Vagina (tissue), 2 donors: ENCODE results near the gene APOL6. TPM values are rescaled to one million over a fixed set of nuclear protein-coding genes. Genes with fewer than 3 reads are reported as not detected.

Experiments
- DNase-seq, 2 donors: peaks; one replicate each; pipeline ENCODE4 v3.0.0-alpha.2; 2017; ENCODE audit errors: extremely low spot score in 2 of 2
- H3K27ac ChIP-seq: fragments of 200-600 bp; sonication (generic); one replicate; pipeline ENCODE4 v1.5.1; 2019
- H3K27me3 ChIP-seq: fragments of 200-600 bp; sonication (generic); one replicate; pipeline ENCODE4 v1.5.1; 2019
- H3K36me3 ChIP-seq, 2 donors: fragments of 200-600 bp; sonication (generic); one replicate each; pipeline ENCODE4 v1.5.1; 2017 to 2019
- H3K4me1 ChIP-seq: fragments of 200-600 bp; sonication (generic); one replicate; pipeline ENCODE4 v1.5.1; 2019
- H3K4me3 ChIP-seq, 2 donors: fragments of 200-600 bp; sonication (generic); 1 replicate in 1 of 2; 2 replicates in 1 of 2; pipeline ENCODE4 v1.5.1; 2016 to 2019
- H3K9me3 ChIP-seq: fragments of 200-600 bp; sonication (generic); one replicate; pipeline ENCODE4 v1.5.1; 2019
- POLR2A ChIP-seq, 2 donors: fragments of 450-650 bp; IDR thresholded peaks; one replicate each; pipeline ENCODE4 v1.6.1; 2017; ENCODE audit warnings: antibody characterized with exemption in 2 of 2, mild to moderate bottlenecking in 2 of 2, moderate library complexity in 2 of 2
- POLR2AphosphoS5 ChIP-seq, 2 donors: sonication (generic); formaldehyde crosslinking; IDR thresholded peaks; one replicate each; pipeline ENCODE4 v1.9.0; 2017; ENCODE audit warnings: antibody characterized with exemption in 2 of 2, mild to moderate bottlenecking in 2 of 2, low read depth in 1 of 2; ENCODE audit not compliant: insufficient read depth in 1 of 2
- intact Hi-C: fragments of 100-400 bp; cut with DNase I; formaldehyde crosslinking; loops from one replicate; pipeline ENCODE4 v1.15.1; 2023
- total RNA-seq: library from RNA; depleted of rRNA; stranded (reverse); fragments of >200 nt; gene quantifications from one replicate; pipeline ENCODE4 v1.2.3, GENCODE V29; 2016
- TF ChIP-seq, protein P1 (sequence below), 3 experiments: fragments of 450-650 bp in 2 of 3; fragments of 200-600 bp in 1 of 3; sonication (generic) in 1 of 3; IDR thresholded peaks; one replicate each; pipeline ENCODE4 v1.5.1; 2017 to 2019; ENCODE audit warnings: antibody characterized with exemption in 3 of 3, mild to moderate bottlenecking in 2 of 3, moderate library complexity in 2 of 3

The APOL6 gene, protein sequence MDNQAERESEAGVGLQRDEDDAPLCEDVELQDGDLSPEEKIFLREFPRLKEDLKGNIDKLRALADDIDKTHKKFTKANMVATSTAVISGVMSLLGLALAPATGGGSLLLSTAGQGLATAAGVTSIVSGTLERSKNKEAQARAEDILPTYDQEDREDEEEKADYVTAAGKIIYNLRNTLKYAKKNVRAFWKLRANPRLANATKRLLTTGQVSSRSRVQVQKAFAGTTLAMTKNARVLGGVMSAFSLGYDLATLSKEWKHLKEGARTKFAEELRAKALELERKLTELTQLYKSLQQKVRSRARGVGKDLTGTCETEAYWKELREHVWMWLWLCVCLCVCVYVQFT
- 11.5 TPM for total RNA-seq

DNA sequence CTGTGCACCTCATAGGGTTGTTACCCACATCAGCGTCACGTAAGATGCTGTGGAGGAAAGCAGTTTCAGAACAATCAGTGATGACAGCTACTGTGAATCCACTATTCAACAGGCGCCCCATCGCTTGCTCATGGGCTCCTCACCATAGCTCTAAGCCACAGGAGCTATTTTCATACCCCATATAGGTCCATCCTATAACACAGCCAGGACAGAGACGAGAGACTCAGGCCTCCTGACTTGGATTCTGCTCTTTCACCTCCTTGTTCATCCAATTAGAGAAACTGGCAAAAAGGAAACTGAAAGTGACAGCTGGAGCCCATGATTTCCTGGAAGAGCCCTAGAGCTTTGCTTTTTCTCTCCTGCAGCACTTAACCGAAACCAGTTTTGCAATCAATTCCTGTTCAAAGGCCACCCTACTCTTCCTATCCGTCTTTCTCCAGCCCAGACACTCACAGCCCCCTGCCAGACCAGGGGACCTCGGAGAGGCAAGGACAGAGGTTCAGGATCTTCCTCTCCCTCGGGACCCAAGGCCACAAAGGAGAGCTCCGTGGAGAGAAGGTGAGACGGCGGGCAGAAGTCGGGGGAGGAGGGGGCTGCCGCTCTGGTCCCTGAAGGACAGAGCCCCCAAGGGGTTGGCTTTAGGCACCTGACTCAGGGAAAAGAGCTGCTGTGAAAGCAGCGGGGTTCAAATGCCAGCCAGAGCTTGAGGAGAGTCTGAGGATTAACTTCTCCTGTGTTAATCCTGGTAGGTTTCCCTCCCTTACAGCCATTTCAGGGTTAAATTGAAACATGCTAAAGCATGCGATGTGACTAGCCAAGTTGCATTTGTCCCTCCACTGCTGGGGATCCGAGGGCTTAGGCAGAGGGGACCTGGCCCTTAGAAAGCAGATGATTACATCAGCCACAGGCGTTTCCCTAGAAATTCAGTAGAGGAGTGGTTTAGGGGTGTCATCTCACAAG lies at the start of gene APOL6:
TSS of gene APOL6 (plus strand) at position 381 of the 960 bp plus-strand sequence. CDS start 7,980 bp downstream, outside the sequence.
- peak within 1 kb of the TSS; percentile 92 for H3K27ac ChIP-seq
- intact Hi-C loops, result no loop called here
- H3K27me3 ChIP-seq, result no peaks in the 10 kb centered on the region
- peak within 1 kb of the TSS; percentile 58 to 68 for H3K4me3 ChIP-seq
- no peaks in the 10 kb centered on the region for H3K36me3 ChIP-seq
- DNase-seq, result peak in 1 of 2 donors; percentile 93
- H3K4me1 ChIP-seq, result peaks cover 32% of the 10 kb centered on the region
- no peaks in the 10 kb centered on the region for H3K9me3 ChIP-seq
- TF ChIP-seq POLR2A (IDR thresholded peaks at IDR 0.05) (no peak), POLR2AphosphoS5 (IDR thresholded peaks at IDR 0.05; ENCODE audit: insufficient read depth in 1 of 2, low read depth in 1 of 2) (peak; percentile 64 to 80)
- TF ChIP-seq, protein P1, sequence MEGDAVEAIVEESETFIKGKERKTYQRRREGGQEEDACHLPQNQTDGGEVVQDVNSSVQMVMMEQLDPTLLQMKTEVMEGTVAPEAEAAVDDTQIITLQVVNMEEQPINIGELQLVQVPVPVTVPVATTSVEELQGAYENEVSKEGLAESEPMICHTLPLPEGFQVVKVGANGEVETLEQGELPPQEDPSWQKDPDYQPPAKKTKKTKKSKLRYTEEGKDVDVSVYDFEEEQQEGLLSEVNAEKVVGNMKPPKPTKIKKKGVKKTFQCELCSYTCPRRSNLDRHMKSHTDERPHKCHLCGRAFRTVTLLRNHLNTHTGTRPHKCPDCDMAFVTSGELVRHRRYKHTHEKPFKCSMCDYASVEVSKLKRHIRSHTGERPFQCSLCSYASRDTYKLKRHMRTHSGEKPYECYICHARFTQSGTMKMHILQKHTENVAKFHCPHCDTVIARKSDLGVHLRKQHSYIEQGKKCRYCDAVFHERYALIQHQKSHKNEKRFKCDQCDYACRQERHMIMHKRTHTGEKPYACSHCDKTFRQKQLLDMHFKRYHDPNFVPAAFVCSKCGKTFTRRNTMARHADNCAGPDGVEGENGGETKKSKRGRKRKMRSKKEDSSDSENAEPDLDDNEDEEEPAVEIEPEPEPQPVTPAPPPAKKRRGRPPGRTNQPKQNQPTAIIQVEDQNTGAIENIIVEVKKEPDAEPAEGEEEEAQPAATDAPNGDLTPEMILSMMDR (IDR thresholded peaks at IDR 0.05), result no peak

DNA sequence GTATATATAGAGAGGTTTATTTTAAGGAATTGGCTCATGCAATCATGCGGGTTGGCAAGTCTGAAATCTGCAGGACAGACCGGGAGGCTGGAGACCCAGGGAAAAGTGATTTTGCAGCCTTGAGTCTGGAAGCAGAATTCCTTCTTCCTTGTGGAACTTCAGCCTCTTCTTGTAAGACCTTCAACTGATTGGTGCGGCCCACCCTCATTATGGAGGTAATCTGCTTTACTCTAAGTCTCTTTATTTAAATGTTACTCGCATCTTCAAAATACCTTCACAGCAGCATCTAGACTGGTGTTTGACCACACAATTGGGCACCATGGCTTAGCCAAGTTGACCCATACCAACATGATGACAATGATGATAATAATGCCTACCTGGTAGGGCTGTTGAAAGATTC lies 48.9 kb upstream of the APOL6 start:
- DNase-seq, result no peak
- H3K4me3 ChIP-seq, result no peak overlapping the region
- no peaks in the 10 kb centered on the region for H3K27me3 ChIP-seq
- no peak overlapping the region for H3K27ac ChIP-seq
- intact Hi-C loops, result no loop called here
- TF ChIP-seq POLR2A (IDR thresholded peaks at IDR 0.05), result no peak
- no peak for TF ChIP-seq POLR2AphosphoS5 (IDR thresholded peaks at IDR 0.05; ENCODE audit: insufficient read depth in 1 of 2, low read depth in 1 of 2)
- TF ChIP-seq, protein P1 (IDR thresholded peaks at IDR 0.05), result no peak
- H3K4me1 ChIP-seq, result no peaks in the 10 kb centered on the region
- no peaks in the 10 kb centered on the region for H3K9me3 ChIP-seq
- H3K36me3 ChIP-seq, result no peaks in the 10 kb centered on the region

DNA sequence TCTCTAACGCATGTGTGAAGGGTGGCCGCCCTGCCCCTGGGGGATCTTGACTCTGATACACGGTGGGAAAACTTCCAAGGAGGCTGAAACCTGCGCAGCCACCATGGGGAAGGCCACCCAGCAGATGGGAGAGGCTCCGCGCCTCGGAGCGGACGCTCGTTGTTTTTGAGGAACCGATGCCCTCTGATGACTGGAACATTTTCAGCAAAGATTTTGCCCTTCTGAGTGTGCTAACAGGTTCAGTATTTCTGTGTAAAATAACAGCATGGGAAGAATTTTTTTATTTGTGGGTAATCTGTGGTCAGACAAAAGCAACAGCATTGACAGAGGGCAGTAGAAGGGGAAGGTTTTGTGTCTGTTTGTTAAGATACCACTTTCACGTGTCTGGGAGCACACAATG lies 47.8 kb upstream of the APOL6 start:
- H3K4me3 ChIP-seq, result no peak overlapping the region
- DNase-seq, result no peak
- H3K9me3 ChIP-seq, result no peaks in the 10 kb centered on the region
- H3K27ac ChIP-seq, result no peak overlapping the region
- no peaks in the 10 kb centered on the region for H3K36me3 ChIP-seq
- TF ChIP-seq, protein P1 (IDR thresholded peaks at IDR 0.05), result no peak
- TF ChIP-seq POLR2AphosphoS5 (IDR thresholded peaks at IDR 0.05; ENCODE audit: insufficient read depth in 1 of 2, low read depth in 1 of 2), result no peak
- TF ChIP-seq POLR2A (IDR thresholded peaks at IDR 0.05), result no peak
- H3K4me1 ChIP-seq, result no peaks in the 10 kb centered on the region
- H3K27me3 ChIP-seq, result no peaks in the 10 kb centered on the region
- intact Hi-C loops, result no loop called here

DNA sequence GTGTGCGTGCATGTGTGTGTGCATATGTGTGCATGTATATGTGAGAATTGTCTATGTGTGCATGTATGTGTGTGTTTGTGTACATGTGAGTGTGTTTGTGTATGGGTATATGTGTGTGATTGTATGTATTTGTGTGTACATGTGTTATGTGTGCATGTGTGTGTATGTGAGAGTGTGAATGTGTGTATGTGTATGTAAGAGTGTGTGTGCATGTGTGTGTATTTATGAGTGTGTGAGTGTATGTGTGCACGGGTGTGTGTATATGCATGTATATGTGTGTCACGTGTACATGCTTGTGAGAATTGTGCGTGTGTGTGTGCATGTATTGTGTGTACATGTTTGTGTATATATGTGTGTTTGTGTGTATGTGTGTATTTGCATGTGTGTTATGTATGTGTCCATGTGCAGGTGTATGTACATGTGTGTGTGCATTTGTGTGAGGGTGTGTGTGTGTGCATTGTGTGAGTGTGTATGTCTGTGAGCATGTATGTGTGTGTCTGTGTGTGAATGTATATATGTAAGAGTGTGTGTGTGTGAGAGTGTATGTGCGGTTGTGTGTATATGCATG lies 47.1 kb upstream of the APOL6 start:
- DNase-seq, result no peak
- no peaks in the 10 kb centered on the region for H3K36me3 ChIP-seq

More for the DNA sequence above, 47.1 kb upstream of the APOL6 start:
- Histone ChIP-seq H3K27ac (no peak overlapping the region), H3K27me3 (no peaks in the 10 kb centered on the region), H3K9me3 (no peaks in the 10 kb centered on the region), H3K4me1 (no peaks in the 10 kb centered on the region), H3K4me3 (no peak overlapping the region)
- intact Hi-C loops, result no loop called here
- no peak for TF ChIP-seq POLR2A (IDR thresholded peaks at IDR 0.05)
- TF ChIP-seq, protein P1 (IDR thresholded peaks at IDR 0.05), result no peak
- TF ChIP-seq POLR2AphosphoS5 (IDR thresholded peaks at IDR 0.05; ENCODE audit: insufficient read depth in 1 of 2, low read depth in 1 of 2), result no peak
